ENCODE data around the gene DESI2. TPM values are rescaled to one million over a fixed set of nuclear protein-coding genes. Genes with fewer than 3 reads are reported as not detected.
A peak's percentile ranks its signal among the peaks of the same experiment; 100 is the strongest.

Gene DESI2
- total RNA-seq, 1 donor from 2014 or later: 24.2 TPM

- H3K4me3 ChIP-seq: no peak overlapping the region
- no peaks in the 10 kb centered on the region for H3K9me3 ChIP-seq
- DNase-seq (ENCODE audit: low spot score in 2 of 2): no peak
- H3K36me3 ChIP-seq: no peaks in the 10 kb centered on the region
- intact Hi-C loops (cut with DNase I): no loop called here
- H3K27me3 ChIP-seq: no peaks in the 10 kb centered on the region
- H3K4me1 ChIP-seq: no peaks in the 10 kb centered on the region
- no peak for TF ChIP-seq CTCF (IDR thresholded peaks at IDR 0.05)
- H3K27ac ChIP-seq: no peak overlapping the region
These were observed 75.0 kb downstream of the DESI2 start for GRCh38 chr1:244727871-244728474.

GRCh38 chr1:244730153-244730933 lies 77.4 kb downstream of the DESI2 start:
- H3K27ac ChIP-seq: no peak overlapping the region
- no peak for DNase-seq (ENCODE audit: low spot score in 2 of 2)

GRCh38 chr1:244730934-244731434 lies 78.1 kb downstream of the DESI2 start:
- H3K9me3 ChIP-seq: no peaks in the 10 kb centered on the region
- no peaks in the 10 kb centered on the region for H3K27me3 ChIP-seq
- TF ChIP-seq CTCF (IDR thresholded peaks at IDR 0.05): no peak
- no peak overlapping the region for H3K27ac ChIP-seq
- no peaks in the 10 kb centered on the region for H3K4me1 ChIP-seq
- H3K36me3 ChIP-seq: no peaks in the 10 kb centered on the region
- intact Hi-C loops (cut with DNase I): loop anchor here (1.0 kb wide), 2 partner anchors 78 to 103 kb away; partner anchors contain the start of gene DESI2
- peak overlapping the region; percentile 55 to 82 for H3K4me3 ChIP-seq
- no peak for DNase-seq (ENCODE audit: low spot score in 2 of 2)

More at GRCh38 chr1:244730153-244730933, 77.4 kb downstream of the DESI2 start:
- Histone ChIP-seq H3K27me3 (no peaks in the 10 kb centered on the region), H3K9me3 (no peaks in the 10 kb centered on the region), H3K36me3 (no peaks in the 10 kb centered on the region), H3K4me1 (no peaks in the 10 kb centered on the region), H3K4me3 (peak overlapping the region; percentile 55 to 82)
- TF ChIP-seq CTCF (IDR thresholded peaks at IDR 0.05): no peak
- intact Hi-C loops (cut with DNase I): loop anchor here (1.0 kb wide), 2 partner anchors 77 to 104 kb away; partner anchors contain the start of gene DESI2

GRCh38 chr1:244731651-244732050 lies 78.7 kb downstream of the DESI2 start:
- intact Hi-C loops (cut with DNase I): no loop called here

More at GRCh38 chr1:244731651-244732050, 78.7 kb downstream of the DESI2 start:
- no peak for TF ChIP-seq CTCF (IDR thresholded peaks at IDR 0.05)
- H3K27ac ChIP-seq: no peak overlapping the region
- H3K36me3 ChIP-seq: no peaks in the 10 kb centered on the region
- no peak overlapping the region for H3K4me3 ChIP-seq
- no peak for DNase-seq (ENCODE audit: low spot score in 2 of 2)
- H3K4me1 ChIP-seq: no peaks in the 10 kb centered on the region
- no peaks in the 10 kb centered on the region for H3K27me3 ChIP-seq
- H3K9me3 ChIP-seq: no peaks in the 10 kb centered on the region

Data from ascending aorta (tissue), 2 donors.